Endothelial cell of umbilical vein (primary cell): Measurements from ENCODE around the gene GABBR2. TPM values are rescaled to one million over a fixed set of nuclear protein-coding genes. Genes with fewer than 3 reads are reported as not detected.

ENCODE experiments used
- BruUV-seq: library from RNA; stranded (reverse); fragments of 400-500 nt; replicated peaks from 2 replicates; lab custom pipeline; 2021; lab: Mats Ljungman, UMichigan
- CTCF ChIA-PET: fragments of 300-600, 350-600 bp; sonication (Branson Sonifier 250); formaldehyde crosslinking; loops from one replicate; lab custom pipeline; 2021; ENCODE audit warnings: antibody characterized with exemption, inconsistent platforms; lab: Charles Lee
- POLR2A ChIA-PET: fragments of 300-600, 350-600 bp; sonication (Branson Sonifier 250); formaldehyde crosslinking; loops from one replicate; lab custom pipeline; 2021; ENCODE audit warnings: antibody characterized with exemption, inconsistent platforms; lab: Charles Lee
- DNase-seq: peaks from one replicate; pipeline ENCODE4 v3.0.0-alpha.2; 2011; ENCODE audit warnings: low read depth, low spot score
- FAIRE-seq: peaks from 2 replicates; lab custom pipeline; 2011; peaks lifted over from hg19 to GRCh38; lab: Jason Lieb, UNC
- H2AFZ ChIP-seq: 2 replicates; pipeline ENCODE4 v1.6.0; 2012; ENCODE audit warnings: low read depth, low read length, control low read depth, inconsistent platforms
- H3K27ac ChIP-seq: 2 replicates; pipeline ENCODE4 v1.5.1; 2011; ENCODE audit warnings: low read depth, mild to moderate bottlenecking, control low read depth, low read length, moderate library complexity; ENCODE audit not compliant: insufficient read depth
- H3K27me3 ChIP-seq, 2 experiments: 2 replicates each; pipeline versions ENCODE4 v1.6.0 to v1.6.1; 2011; ENCODE audit warnings: low read length in 2 of 2, mixed read lengths in 1 of 2; ENCODE audit not compliant: control insufficient read depth in 2 of 2, insufficient read depth in 2 of 2
- H3K36me3 ChIP-seq, 2 experiments: 2 replicates in 1 of 2; 3 replicates in 1 of 2; pipeline ENCODE4 v1.5.1; 2011; ENCODE audit warnings: low read length in 2 of 2, mild to moderate bottlenecking in 1 of 2, moderate library complexity in 1 of 2; ENCODE audit not compliant: control insufficient read depth in 2 of 2, insufficient read depth in 2 of 2; ENCODE audit errors: extremely low read depth in 1 of 2
- H3K4me1 ChIP-seq: 3 replicates; pipeline ENCODE4 v1.5.1; 2011; ENCODE audit warnings: mild to moderate bottlenecking, low read length; ENCODE audit not compliant: control insufficient read depth, insufficient read depth; ENCODE audit errors: extremely low read depth
- H3K4me2 ChIP-seq: 2 replicates; pipeline ENCODE4 v1.6.1; 2011; ENCODE audit warnings: low read length, control low read depth, mixed read lengths; ENCODE audit not compliant: insufficient read depth
- H3K4me3 ChIP-seq, 3 experiments: fragments of 200-600 bp in 1 of 3; sonication (generic), shearing (Covaris generic) in 1 of 3; replicated peaks in 1 of 3; 2 replicates each; pipeline ENCODE4 v1.5.1; 2011 to 2016; ENCODE audit warnings: control low read depth in 3 of 3, low read length in 3 of 3, mild to moderate bottlenecking in 2 of 3, inconsistent platforms in 1 of 3, low read depth in 1 of 3, moderate library complexity in 1 of 3; ENCODE audit not compliant: insufficient read depth in 1 of 3
- H3K79me2 ChIP-seq: 2 replicates; pipeline ENCODE4 v1.6.0; 2012; ENCODE audit warnings: low read length, inconsistent platforms; ENCODE audit not compliant: control insufficient read depth, insufficient read depth
- H3K9ac ChIP-seq: replicated peaks from 2 replicates; pipeline ENCODE3; 2011; ENCODE audit warnings: low read length, control low read depth; ENCODE audit not compliant: insufficient read depth; ENCODE audit errors: extremely low read depth
- H3K9me1 ChIP-seq: replicated peaks from 3 replicates; pipeline ENCODE4 v1.6.0; 2011; ENCODE audit warnings: mild to moderate bottlenecking, low read length; ENCODE audit not compliant: control insufficient read depth, insufficient read depth; ENCODE audit errors: extremely low read depth
- H3K9me3 ChIP-seq: replicated peaks from 2 replicates; pipeline ENCODE4 v1.5.1; 2012; ENCODE audit warnings: low read length, inconsistent platforms; ENCODE audit not compliant: control insufficient read depth, insufficient read depth
- H4K20me1 ChIP-seq: replicated peaks from 2 replicates; pipeline ENCODE3; 2011; ENCODE audit warnings: mild to moderate bottlenecking, low read length; ENCODE audit not compliant: control insufficient read depth, insufficient read depth; ENCODE audit errors: extremely low read depth
- EZH2 ChIP-seq: IDR thresholded peaks from 2 replicates; pipeline ENCODE4 v1.6.1; 2012; ENCODE audit warnings: borderline replicate concordance, low read depth, mild to moderate bottlenecking, moderate library complexity, low read length, inconsistent platforms; ENCODE audit not compliant: severe bottlenecking
- FOS ChIP-seq: IDR thresholded peaks from 2 replicates; pipeline ENCODE4 v1.6.1; 2011; ENCODE audit warnings: mild to moderate bottlenecking, low read length, moderate library complexity, borderline replicate concordance; ENCODE audit not compliant: insufficient read depth
- GATA2 ChIP-seq: IDR thresholded peaks from 2 replicates; pipeline ENCODE4 v1.7.0; 2011; ENCODE audit warnings: low read depth, mild to moderate bottlenecking, moderate library complexity, mixed read lengths, low read length; ENCODE audit not compliant: insufficient read length, insufficient read depth
- JUN ChIP-seq: IDR thresholded peaks from 2 replicates; pipeline ENCODE4 v1.6.1; 2011; ENCODE audit warnings: borderline replicate concordance, low read depth; ENCODE audit not compliant: insufficient read length, insufficient read depth
- MYC ChIP-seq: IDR thresholded peaks from one replicate; pipeline ENCODE4 v1.6.1; 2011; ENCODE audit warnings: mild to moderate bottlenecking, low read depth, low read length
- POLR2A ChIP-seq: IDR thresholded peaks from 2 replicates; pipeline ENCODE4 v1.6.1; 2012; ENCODE audit warnings: low read depth, mild to moderate bottlenecking, control low read depth, low read length
- POLR2AphosphoS5 ChIP-seq: IDR thresholded peaks from 2 replicates; pipeline ENCODE4 v1.6.1; 2012; ENCODE audit warnings: low read depth, mild to moderate bottlenecking, control low read depth, low read length, moderate library complexity; ENCODE audit not compliant: insufficient read depth
- dilution Hi-C: fragments of 300-500 bp; cut with MboI; formaldehyde crosslinking; loops from one replicate; pipeline ENCODE4 v1.15.0; 2019; ENCODE audit warnings: low sequenced_read_pairs; ENCODE audit not compliant: extremely low pct_ligation_motif_present
- intact Hi-C: fragments of 100-400 bp; cut with micrococcal nuclease; formaldehyde crosslinking; loops from one replicate; pipeline ENCODE4 v1.10.0; 2022
- polyA plus RNA-seq, 4 experiments: library from polyadenylated mRNA; depleted of rRNA in 3 of 4; stranded (reverse) in 3 of 4; unstranded in 1 of 4; fragments of >200 nt; gene quantifications; 2 replicates each; pipeline versions ENCODE4 v1.2.1 to v1.2.3, GENCODE V29; 2011 to 2012; ENCODE audit warnings: missing spikeins in 1 of 4
- total RNA-seq: library from RNA; stranded (reverse); gene quantifications from 2 replicates; pipeline ENCODE4 v1.2.3, GENCODE V29; 2021
- TF ChIP-seq, protein P1 (sequence below), 2 donors: IDR thresholded peaks; 1 replicate in 1 of 2; 2 replicates in 1 of 2; pipeline ENCODE4 v1.5.1; 2011; ENCODE audit warnings: low read length in 2 of 2, mild to moderate bottlenecking in 2 of 2, moderate library complexity in 2 of 2, control low read depth in 1 of 2, inconsistent platforms in 1 of 2, low read depth in 1 of 2; ENCODE audit not compliant: insufficient read depth in 1 of 2; ENCODE audit errors: extremely low read depth in 1 of 2

Gene GABBR2
- total and polyA plus RNA-seq, 2 donors (not counting 3 experiments of a cell fraction or from before 2014, with no cell fraction given) = 1.1 to 9.2 TPM

DNA sequence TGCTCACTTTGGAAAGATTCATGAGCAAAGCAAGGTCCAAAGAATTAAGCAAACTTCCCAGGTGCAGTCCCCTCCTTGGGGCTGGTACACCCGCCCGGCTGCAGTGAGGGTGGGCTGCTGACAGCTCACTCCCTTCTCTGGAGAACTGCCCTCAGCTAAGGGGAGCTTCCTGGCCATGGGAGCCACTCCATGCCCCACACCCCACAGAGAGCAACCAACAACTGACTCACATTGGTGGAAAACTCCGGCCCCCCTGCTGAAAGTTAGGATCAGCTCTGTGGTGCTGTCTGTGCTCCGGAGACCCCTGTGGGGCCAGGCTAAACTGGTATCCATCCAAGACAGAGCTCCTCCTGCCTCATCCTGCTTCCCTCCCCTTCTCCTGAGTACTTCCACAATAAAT lies 223.0 kb downstream of the GABBR2 start:
- Histone ChIP-seq H3K4me1 (no peaks in the 10 kb centered on the region), H3K27ac (no peak overlapping the region), H4K20me1 (no peaks in the 10 kb centered on the region), H3K4me3 (no peak overlapping the region), H3K9me3 (no peaks in the 10 kb centered on the region), H3K36me3 (no peaks in the 10 kb centered on the region), H3K9ac (no peak overlapping the region), H3K4me2 (no peak overlapping the region), H3K9me1 (no peaks in the 10 kb centered on the region), H2AFZ (no peak overlapping the region), H3K27me3 (no peaks in the 10 kb centered on the region), H3K79me2 (no peaks in the 10 kb centered on the region)
- no peak for DNase-seq
- intact Hi-C loops (no loop called here), dilution Hi-C loops (no loop called here)
- TF ChIP-seq POLR2A (no peak), GATA2 (no peak), MYC (no peak), EZH2 (no peak), FOS (no peak), JUN (no peak)
- POLR2A ChIA-PET = no interaction called here
- FAIRE-seq = no peak
- no TSS peak for BruUV-seq
- CTCF ChIA-PET = interaction anchor here (1.2 kb wide), 1 partner anchor 170 kb away, joined by 3 read pairs; no protein-coding TSS in a partner anchor

DNA sequence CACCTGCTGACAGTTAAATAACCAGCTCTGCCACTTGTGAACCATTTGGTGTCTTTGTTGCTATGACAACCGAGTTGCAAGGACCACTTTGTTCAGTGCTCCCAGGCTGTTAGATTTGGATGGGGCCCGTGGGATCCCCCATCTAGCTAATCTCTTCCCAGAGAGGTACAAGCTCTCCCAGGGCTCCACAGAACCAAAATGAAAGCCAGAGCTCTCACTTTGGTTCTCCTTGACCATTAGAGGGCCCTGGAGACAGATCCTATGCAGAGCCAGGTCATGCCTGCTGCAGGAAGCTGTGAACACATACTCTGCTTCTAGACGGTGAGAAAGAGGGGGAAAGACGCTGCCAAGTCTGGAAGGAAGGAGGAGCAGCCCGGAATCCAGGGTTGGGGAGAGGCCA lies 224.6 kb downstream of the GABBR2 start:
- Histone ChIP-seq H4K20me1 (no peaks in the 10 kb centered on the region), H3K9ac (no peak overlapping the region), H3K4me3 (no peak overlapping the region), H3K9me1 (no peaks in the 10 kb centered on the region), H3K36me3 (no peaks in the 10 kb centered on the region), H3K4me2 (no peak overlapping the region), H3K27ac (no peak overlapping the region), H3K27me3 (no peaks in the 10 kb centered on the region), H3K79me2 (no peaks in the 10 kb centered on the region), H2AFZ (no peak overlapping the region), H3K9me3 (no peaks in the 10 kb centered on the region), H3K4me1 (no peaks in the 10 kb centered on the region)
- CTCF ChIA-PET = interaction anchor here (1.0 to 1.5 kb wide), 4 partner anchors 40 to 292 kb away, joined by 3 to 5 read pairs (median 3); no protein-coding TSS in a partner anchor
- dilution Hi-C loops = no loop called here
- POLR2A ChIA-PET = no interaction called here
- no peak for DNase-seq
- no TSS peak for BruUV-seq
- no peak for FAIRE-seq
- TF ChIP-seq, protein P1, sequence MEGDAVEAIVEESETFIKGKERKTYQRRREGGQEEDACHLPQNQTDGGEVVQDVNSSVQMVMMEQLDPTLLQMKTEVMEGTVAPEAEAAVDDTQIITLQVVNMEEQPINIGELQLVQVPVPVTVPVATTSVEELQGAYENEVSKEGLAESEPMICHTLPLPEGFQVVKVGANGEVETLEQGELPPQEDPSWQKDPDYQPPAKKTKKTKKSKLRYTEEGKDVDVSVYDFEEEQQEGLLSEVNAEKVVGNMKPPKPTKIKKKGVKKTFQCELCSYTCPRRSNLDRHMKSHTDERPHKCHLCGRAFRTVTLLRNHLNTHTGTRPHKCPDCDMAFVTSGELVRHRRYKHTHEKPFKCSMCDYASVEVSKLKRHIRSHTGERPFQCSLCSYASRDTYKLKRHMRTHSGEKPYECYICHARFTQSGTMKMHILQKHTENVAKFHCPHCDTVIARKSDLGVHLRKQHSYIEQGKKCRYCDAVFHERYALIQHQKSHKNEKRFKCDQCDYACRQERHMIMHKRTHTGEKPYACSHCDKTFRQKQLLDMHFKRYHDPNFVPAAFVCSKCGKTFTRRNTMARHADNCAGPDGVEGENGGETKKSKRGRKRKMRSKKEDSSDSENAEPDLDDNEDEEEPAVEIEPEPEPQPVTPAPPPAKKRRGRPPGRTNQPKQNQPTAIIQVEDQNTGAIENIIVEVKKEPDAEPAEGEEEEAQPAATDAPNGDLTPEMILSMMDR (IDR thresholded peaks at IDR 0.05; ENCODE audit: extremely low read depth in 1 of 2, insufficient read depth in 1 of 2, low read depth in 1 of 2, low read length in 2 of 2) = no peak
- no peak for TF ChIP-seq POLR2AphosphoS5
- intact Hi-C loops = no loop called here
